OCI-LY7 (cell line): ENCODE data around the gene FMN2.

Experiments
- EZH2phosphoT487 ChIP-seq: fragments of 200-600 bp; sonication (generic); IDR thresholded peaks from 2 replicates; pipeline ENCODE4 v1.6.1; 2018; ENCODE audit warnings: low read depth, borderline replicate concordance, mild to moderate bottlenecking, mixed run types, antibody characterized with exemption, low read length, moderate library complexity, mixed read lengths
- TF ChIP-seq, protein P1 (sequence below): fragments of 200-600 bp; sonication (generic); conservative IDR thresholded peaks from 2 replicates; pipeline ENCODE4 v1.5.1; 2014; ENCODE audit warnings: mild to moderate bottlenecking, antibody characterized with exemption, low read length, moderate library complexity, mixed read lengths

DNA sequence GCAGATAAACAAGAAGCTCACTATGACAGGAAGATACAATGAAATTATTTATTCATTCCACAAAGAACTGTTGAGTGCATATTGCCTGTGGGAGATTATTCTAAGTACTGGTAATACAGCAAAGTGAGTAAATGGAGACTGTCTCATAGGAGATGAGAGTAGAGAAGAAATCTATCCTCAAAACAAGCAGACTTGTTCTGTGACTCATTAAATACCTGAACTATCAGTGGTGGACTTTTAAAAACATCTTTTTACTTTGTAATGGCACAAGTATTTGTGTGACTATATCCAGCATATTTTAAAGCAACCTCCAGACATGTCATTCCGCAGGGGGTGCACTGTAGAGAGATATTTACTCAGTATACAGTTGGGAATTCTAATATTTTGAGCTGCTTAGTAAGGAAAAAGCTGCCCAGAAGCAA lies 259.2 kb downstream of the FMN2 start:
- TF ChIP-seq, protein P1, sequence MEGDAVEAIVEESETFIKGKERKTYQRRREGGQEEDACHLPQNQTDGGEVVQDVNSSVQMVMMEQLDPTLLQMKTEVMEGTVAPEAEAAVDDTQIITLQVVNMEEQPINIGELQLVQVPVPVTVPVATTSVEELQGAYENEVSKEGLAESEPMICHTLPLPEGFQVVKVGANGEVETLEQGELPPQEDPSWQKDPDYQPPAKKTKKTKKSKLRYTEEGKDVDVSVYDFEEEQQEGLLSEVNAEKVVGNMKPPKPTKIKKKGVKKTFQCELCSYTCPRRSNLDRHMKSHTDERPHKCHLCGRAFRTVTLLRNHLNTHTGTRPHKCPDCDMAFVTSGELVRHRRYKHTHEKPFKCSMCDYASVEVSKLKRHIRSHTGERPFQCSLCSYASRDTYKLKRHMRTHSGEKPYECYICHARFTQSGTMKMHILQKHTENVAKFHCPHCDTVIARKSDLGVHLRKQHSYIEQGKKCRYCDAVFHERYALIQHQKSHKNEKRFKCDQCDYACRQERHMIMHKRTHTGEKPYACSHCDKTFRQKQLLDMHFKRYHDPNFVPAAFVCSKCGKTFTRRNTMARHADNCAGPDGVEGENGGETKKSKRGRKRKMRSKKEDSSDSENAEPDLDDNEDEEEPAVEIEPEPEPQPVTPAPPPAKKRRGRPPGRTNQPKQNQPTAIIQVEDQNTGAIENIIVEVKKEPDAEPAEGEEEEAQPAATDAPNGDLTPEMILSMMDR = no peak
- TF ChIP-seq EZH2phosphoT487 = no peak
